GM19463 (cell line): ENCODE data around the gene SORCS2.
"Not testable (repeated sequence)": the region's sequence is repeated elsewhere in the genome, so short reads cannot be mapped to it uniquely, and the experiment has no call there.

ENCODE experiments used
- ATAC-seq: cut with Tn5 transposase; IDR thresholded peaks from one replicate; pipeline ENCODE4 v1.9.1; 2021; ENCODE audit warnings: mild to moderate bottlenecking, moderate library complexity; ENCODE audit not compliant: unreplicated experiment

Gene SORCS2

GRCh38 chr4:7432531-7433375 lies 240.4 kb downstream of the SORCS2 start:
- ATAC-seq: no peak

DNA sequence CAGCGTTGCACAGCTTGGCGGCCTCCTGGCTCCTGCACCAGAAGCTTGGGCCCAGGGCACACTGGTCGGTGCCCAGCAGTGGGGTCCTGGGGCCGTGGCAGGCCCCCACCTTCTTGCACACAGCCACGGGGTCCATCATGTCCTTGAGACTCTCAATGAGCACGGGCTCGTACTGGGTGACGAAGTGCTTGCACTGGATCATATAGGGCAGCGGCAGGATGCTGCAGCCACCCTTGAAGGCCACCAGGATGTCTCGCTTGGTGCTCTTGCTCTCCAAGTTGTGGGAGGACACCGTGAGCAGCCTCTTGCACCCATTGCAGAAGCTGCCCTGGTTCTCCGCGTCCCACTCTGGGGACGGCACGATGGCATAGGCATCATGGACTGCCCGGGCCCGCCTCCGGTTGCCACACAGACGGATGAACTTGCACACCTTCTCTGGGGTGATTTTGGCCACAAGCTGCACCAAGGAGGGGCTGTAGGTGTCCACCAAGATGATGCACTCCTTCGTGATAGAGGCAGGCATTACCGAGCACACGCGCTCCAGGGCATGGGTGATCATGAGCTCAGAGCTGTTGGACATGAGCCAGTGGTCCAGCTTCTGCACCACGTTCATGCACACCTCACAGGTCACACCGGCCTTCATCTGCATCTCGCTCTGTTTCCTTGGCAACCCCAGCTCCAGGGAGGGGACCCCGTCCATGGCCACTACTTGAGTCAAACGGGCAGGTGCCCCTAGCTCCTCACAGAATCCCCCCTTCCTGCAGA lies 241.2 kb downstream of the SORCS2 start:
- ATAC-seq: no peak

- no peak for ATAC-seq
These were observed 241.9 kb downstream of the SORCS2 start for GRCh38 chr4:7434141-7434765.

DNA sequence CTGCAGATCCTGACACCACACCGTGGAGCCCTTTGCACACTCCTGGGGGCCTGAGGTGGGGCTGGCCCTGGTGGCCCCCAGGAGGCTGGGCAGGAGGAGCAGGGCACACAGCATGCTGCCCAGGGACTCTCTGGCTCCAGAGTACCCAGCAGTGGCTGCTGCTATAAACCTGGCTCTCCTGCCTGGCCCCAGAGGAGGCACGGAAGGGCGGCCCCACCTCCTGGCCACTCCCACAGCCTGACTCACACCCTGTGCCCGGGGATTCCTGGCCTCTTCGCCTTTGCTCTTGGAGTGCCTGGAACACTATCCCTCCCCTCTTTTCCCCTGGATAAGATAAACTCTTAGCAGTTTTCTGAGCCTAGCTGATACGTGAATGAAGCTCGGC lies 242.4 kb downstream of the SORCS2 start, which contains the start of gene PSAPL1:
Gene PSAPL1, minus strand, starts transcription at position 165 of the 385 bp plus-strand sequence. Its CDS starts 51 bp downstream, at position 114.
- no peak for ATAC-seq

DNA sequence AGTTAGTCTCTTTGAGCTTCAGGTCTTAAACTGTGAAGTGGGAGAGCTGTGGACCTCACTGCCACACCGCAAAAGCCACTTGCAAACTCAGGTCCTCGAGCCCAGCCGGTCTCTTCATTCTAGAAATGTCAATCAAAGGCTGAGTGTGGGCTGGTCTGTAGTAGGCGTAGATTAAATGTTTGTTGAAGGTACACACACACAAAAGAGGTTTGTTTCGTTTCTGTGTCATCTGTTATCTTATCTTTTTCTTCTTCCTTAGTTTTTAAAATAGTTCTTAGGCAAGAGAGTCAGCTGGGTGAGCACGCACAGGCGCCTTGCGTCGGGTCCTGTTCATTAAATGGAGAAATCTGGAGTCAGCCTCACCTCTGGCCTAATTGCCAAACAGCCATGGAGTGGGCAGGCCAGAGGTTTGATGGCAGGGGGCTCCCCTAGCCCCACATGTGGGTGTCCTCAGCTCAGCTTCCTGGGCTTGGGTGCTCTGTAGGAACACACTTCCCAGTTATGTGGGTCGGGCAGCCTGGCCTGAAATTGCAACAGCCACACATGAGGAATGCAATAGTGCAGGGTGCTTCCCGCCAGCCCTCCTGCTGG lies 243.2 kb downstream of the SORCS2 start:
- ATAC-seq: no peak

GRCh38 chr4:7436256-7436655 lies 243.9 kb downstream of the SORCS2 start:
- no peak for ATAC-seq

- no peak for ATAC-seq
These were observed 247.4 kb downstream of the SORCS2 start for GRCh38 chr4:7439699-7440098.

DNA sequence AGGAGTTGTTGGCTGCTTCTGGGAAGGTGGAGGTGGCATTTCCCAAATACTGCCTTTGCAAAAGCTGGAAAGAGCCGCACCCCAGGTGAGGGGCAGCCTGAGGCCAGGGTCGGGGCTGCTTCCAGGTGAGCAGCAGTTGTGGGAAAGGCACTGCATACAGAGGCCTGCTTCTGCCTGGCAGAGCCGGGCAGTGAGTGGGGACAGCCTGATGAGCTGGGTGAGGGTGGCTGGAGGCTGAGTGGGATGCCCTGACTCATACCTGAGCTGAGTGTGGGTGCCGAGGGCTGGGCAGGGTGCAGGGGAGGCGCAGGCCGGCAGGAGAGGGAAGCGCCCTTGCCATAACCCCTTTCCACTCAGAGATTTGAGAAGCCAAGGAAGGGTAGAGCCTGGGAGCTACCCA lies 248.9 kb downstream of the SORCS2 start:
- ATAC-seq: no peak

GRCh38 chr4:7442574-7443162 lies 250.3 kb downstream of the SORCS2 start:
- ATAC-seq: no peak

DNA sequence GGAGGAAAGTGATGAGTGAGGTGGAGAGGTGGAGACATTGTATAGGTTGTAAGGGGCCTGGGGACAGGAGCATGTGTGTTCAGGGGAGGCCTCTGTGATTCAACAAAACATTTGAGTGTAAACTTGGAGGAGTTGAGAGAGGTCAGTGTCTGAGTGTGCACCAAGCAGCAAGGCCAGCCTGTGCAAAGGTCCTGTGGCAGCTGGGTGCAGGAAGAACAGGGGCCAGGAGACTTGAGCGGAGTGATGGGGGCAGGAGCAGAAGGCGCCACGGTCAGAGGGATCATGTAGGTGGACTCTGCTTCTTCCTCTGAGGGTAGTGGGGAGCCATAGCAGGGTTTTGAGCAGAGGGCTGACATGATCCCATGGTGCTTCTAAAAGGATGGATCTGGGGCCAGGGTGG lies 252.0 kb downstream of the SORCS2 start:
- no peak for ATAC-seq

GRCh38 chr4:7444731-7445130 lies 252.4 kb downstream of the SORCS2 start:
- ATAC-seq: no peak

DNA sequence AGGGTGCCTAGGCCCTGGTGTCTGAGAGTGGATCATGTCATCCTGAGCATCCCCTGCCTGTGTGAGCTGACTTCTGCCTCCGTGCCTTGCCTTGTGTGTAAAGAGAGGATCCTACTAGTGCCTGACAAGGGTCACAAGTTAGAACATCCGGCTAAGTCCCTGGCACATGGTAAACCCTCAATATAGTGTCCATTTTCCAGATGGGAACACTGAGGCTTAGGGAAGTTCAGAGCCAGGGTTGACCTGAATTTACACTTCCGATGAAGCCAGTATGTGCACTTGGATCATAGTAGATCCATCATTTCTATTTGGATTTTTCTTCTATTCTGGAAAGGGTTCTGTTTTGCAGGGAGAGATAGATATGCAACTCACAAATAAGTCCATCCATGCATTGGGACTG lies 254.9 kb downstream of the SORCS2 start:
- no peak for ATAC-seq

DNA sequence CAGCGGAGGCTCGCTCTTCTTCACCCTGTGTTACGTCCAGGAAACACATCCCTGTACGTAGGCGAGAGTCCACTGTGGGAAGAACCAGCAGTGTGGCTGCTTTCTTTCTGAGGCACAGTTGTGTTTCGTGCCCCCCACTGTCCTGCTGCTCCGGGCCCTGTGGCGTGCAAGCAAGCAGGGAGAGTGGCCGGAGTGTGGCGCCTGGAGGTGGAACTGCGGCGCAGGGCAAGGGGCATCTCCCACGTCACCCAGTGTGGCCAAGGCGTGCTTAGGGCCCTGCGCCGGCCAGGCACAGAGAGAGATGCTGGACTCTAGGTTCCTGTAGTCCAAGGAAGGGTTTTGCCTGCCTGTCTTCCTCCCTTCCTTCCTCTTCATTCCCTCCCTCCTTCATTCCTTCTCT lies 255.7 kb downstream of the SORCS2 start:
- ATAC-seq: no peak

DNA sequence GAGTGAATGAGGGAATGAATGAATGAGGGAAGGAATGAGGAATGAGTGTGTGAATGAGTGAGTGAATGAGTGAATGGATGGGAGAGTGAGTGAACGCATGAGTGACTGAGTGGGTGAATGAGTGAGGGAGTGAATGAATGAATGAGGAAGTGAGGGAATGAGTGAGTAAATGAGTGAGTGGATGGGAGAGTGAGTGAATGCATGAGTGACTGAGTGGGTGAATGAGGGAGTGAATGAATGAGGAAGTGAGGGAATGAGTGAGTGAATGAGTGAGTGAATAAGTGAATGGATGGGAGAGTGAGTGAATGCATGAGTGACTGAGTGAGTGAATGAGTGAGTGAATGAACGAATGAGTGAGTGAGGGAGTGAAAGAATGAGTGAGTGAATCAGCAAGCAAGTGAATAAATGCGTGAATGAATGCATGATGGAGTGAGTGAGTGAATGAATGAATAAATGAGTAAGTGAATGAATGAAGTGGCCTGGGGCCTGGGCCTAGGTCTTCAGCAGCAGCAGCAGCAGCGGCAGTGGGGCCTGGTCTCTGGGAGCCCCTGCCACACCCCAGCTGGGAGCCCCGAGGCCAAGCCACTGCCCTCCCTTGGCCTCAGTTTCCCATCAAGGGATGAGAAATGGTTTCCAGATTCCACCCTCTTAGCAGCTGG lies 258.6 kb downstream of the SORCS2 start:
- ATAC-seq: no peak

DNA sequence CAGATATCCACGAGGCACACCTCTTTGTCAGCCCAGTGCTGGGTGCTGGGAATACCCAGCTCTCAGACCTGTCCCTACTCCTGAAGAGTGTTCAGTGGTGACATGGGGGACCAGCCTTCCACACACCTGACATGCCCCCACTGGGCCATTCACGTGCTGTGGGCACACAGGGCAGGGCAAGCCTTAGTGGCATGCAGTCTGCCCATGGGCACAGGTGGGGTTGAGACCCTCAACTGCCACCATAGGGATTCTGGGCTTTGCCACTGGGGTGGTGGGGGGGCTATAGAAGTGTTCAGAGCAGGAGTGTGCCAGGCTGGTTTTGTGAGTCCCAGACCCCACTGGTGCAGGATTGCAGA lies 259.1 kb downstream of the SORCS2 start:
- ATAC-seq: no peak

DNA sequence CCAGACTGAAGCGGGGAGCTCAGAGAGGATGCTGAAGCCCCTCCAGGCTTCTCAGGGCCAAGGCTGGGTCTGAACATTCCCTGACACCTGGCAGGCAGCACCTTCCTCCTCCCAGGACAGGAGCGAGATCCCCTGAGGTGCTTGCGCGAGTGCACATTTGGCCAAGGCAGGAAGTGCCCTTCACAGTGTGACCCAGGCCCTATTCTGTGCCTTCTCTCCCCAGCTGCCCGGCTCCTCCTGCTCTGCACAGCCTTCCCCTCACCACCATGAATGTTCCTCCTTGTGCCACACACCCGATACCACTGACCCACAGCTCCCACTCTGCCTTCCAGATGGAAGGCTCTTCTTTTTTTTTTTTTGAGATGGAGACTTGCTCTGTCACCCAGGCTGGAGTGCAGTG lies 259.5 kb downstream of the SORCS2 start:
- ATAC-seq: no peak

DNA sequence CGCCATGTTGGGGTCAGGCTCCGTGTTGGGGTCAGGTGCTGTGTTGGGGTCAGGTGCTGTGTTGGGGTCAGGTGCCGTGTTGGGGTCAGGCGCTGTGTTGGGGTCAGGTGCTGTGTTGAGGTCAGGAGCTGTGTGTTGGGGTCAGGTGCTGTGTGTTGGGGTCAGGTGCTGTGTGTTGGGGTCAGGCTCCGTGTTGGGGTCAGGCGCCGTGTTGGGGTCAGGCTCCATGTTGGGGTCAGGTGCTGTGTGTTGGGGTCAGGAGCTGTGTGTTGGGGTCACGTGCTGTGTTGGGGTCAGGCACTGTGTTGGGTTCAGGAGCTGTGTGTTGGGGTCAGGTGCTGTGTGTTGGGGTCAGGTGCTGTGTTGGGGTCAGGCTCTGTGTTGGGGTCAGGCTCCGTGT lies 260.5 kb downstream of the SORCS2 start:
- ATAC-seq: not testable (repeated sequence)

DNA sequence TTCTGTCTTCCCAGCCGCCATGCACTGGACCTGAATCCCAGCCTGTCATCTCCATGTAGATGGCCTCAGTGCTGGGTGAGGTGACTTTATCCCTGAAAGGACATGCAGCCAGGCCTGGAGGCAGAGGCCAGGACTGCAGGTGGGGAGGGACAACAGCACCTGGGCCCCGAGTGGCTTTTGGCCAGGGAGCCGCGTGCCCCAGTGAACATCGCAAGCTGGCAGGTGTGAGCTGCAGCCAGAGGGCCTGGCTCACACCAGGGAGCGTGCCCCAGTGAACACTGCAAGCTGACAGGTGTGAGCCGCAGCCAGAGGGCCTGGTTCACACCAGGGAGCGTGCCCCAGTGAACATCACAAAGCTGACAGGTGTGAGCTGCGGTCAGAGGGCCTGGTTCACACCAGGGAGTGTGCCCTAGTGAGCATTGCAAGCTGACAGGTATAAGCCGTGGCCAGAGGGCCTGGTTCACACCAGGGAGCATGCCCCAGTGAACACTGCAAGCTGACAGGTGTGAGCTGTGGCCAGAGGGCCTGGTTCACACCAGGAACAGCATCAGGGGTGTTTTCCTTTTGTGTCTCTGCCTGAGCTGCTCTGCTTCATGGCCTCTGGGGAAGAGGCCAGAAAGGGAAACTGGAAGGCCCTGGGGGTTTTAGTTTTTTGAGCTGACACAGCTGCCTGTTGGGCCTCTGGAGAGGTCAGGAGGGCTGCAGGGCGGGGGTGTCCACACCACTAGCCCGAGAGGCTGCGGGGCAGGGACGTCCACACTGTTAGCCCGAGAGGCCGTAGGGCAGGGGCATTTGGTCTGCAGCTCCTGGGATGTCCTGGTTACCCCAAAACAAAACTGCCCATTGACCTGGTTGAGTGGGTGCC lies 265.1 kb downstream of the SORCS2 start:
- no peak for ATAC-seq

DNA sequence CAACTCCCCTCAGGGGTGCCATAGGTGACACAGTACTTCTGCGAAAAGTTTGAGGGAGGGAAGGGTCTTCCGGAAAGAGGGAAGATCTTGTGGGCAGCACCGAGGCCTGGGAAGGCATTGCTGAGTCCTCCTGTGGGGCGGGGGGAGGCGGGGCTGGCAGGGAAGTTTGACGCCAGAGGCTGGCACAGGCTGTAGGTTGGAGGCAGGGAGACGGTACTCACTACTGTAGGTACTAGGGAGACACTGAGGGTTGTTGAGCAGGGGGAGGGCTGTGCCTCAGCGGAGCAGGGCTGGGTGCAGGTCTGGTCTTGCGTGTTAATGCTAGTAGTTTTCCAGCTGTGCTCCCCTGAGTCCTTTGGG lies 265.7 kb downstream of the SORCS2 start:
- ATAC-seq: no peak

- no peak for ATAC-seq
These were observed 266.1 kb downstream of the SORCS2 start for GRCh38 chr4:7458477-7458876.
